Upper lobe of left lung (tissue), 4 donors: Measurements from ENCODE around the gene ATP6V1G3.

Experiments
- POLR2A ChIP-seq, 4 donors: fragments of 450-650 bp; IDR thresholded peaks; one replicate each; pipeline ENCODE4 v1.5.1; 2016 to 2017; ENCODE audit warnings: antibody characterized with exemption in 4 of 4, mild to moderate bottlenecking in 2 of 4
- TF ChIP-seq, protein P1 (sequence below), 6 experiments: fragments of 450-650 bp in 4 of 6; fragments of 200-600 bp in 2 of 6; sonication (generic) in 2 of 6; IDR thresholded peaks; one replicate each; pipeline ENCODE4 v1.5.1; 2016 to 2019; ENCODE audit warnings: antibody characterized with exemption in 6 of 6

DNA sequence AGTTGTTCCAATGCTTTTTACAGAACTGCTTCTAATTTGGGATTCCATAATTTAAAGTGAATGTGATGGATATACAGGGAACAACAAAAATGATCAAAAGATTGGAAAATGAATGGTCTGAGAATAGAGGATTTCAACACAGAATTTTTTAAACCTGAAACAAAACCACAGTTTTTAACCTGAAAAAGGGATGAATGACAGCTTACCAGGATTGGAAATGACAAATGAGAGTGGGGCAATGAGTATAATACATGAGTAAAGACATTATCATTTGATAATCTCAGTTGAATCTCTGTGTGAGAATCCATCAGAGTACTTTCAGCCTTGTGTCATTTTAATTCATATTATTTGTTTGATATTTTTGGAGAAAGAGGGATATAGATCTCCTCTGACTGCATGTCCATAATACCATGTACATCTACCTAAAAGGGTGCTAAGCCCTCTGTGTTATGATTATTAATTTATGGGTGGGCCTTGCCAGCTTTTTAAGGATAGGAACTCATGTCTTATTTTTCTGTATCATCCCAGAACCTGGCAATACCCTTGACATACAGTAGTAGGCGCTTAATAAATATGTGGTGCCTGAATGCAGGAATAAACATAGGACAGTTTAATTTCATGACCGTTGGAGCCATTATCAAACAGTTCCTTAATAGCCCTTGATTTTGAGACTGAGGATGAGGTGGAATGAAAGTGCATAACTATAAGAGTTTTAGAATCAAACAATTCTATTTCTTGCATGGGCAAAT, 12.4 kb upstream of the ATP6V1G3 start:
- TF ChIP-seq, protein P1, sequence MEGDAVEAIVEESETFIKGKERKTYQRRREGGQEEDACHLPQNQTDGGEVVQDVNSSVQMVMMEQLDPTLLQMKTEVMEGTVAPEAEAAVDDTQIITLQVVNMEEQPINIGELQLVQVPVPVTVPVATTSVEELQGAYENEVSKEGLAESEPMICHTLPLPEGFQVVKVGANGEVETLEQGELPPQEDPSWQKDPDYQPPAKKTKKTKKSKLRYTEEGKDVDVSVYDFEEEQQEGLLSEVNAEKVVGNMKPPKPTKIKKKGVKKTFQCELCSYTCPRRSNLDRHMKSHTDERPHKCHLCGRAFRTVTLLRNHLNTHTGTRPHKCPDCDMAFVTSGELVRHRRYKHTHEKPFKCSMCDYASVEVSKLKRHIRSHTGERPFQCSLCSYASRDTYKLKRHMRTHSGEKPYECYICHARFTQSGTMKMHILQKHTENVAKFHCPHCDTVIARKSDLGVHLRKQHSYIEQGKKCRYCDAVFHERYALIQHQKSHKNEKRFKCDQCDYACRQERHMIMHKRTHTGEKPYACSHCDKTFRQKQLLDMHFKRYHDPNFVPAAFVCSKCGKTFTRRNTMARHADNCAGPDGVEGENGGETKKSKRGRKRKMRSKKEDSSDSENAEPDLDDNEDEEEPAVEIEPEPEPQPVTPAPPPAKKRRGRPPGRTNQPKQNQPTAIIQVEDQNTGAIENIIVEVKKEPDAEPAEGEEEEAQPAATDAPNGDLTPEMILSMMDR (IDR thresholded peaks at IDR 0.05), result no peak
- TF ChIP-seq POLR2A (IDR thresholded peaks at IDR 0.05), result no peak
